ENCODE results near the gene TMTC3.
A peak's percentile ranks its signal among the peaks of the same experiment; 100 is the strongest.

TMTC3 gene

DNA sequence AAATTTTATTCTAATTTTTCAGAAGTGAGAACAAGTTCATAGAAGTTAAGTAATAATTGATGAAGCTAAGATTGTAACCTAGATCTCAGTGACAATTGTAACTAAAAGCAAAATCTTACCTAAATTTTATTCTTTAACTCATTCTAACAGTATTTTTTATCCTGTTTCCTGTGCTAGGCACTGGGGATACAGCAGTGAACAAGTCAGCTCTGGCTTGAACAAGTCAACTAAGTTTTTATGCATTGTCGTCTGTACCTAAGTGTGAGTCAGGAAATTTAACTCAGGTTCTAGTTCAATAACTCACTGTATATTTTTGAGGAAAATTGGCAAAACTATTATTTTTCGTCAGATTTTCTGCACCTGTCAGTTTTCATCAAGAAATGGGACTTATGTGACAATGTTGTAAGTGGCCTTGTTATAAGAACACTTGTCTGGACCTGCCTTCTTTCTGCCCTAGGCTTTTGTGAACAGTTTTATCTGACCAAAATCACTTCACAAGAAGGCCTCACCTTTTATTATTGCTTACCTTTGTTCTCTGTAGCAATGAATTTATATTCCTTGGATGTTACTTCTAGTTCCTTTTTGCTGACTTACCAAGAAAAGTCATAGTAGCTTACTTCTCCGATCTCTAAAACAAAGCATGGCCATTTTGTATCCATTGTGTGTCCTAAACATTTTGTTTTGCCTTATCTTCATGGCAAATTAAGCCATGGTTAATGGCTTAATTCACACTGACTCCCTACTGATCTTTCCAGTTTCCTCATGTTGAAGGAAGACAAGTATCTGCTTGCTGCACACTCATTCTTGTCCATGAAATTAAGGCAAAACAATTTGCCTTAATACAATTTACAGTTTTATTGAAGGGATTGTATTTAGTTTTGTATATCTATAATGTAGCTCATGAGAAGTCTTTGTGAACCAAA is 2.7 kb downstream of the TMTC3 start:
- no peak overlapping the region for H3K27ac ChIP-seq
- TF ChIP-seq ZFX (IDR thresholded peaks at IDR 0.05) = no peak
- TF ChIP-seq, protein P1, sequence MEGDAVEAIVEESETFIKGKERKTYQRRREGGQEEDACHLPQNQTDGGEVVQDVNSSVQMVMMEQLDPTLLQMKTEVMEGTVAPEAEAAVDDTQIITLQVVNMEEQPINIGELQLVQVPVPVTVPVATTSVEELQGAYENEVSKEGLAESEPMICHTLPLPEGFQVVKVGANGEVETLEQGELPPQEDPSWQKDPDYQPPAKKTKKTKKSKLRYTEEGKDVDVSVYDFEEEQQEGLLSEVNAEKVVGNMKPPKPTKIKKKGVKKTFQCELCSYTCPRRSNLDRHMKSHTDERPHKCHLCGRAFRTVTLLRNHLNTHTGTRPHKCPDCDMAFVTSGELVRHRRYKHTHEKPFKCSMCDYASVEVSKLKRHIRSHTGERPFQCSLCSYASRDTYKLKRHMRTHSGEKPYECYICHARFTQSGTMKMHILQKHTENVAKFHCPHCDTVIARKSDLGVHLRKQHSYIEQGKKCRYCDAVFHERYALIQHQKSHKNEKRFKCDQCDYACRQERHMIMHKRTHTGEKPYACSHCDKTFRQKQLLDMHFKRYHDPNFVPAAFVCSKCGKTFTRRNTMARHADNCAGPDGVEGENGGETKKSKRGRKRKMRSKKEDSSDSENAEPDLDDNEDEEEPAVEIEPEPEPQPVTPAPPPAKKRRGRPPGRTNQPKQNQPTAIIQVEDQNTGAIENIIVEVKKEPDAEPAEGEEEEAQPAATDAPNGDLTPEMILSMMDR (conservative IDR thresholded peaks at IDR 0.05) = no peak

DNA sequence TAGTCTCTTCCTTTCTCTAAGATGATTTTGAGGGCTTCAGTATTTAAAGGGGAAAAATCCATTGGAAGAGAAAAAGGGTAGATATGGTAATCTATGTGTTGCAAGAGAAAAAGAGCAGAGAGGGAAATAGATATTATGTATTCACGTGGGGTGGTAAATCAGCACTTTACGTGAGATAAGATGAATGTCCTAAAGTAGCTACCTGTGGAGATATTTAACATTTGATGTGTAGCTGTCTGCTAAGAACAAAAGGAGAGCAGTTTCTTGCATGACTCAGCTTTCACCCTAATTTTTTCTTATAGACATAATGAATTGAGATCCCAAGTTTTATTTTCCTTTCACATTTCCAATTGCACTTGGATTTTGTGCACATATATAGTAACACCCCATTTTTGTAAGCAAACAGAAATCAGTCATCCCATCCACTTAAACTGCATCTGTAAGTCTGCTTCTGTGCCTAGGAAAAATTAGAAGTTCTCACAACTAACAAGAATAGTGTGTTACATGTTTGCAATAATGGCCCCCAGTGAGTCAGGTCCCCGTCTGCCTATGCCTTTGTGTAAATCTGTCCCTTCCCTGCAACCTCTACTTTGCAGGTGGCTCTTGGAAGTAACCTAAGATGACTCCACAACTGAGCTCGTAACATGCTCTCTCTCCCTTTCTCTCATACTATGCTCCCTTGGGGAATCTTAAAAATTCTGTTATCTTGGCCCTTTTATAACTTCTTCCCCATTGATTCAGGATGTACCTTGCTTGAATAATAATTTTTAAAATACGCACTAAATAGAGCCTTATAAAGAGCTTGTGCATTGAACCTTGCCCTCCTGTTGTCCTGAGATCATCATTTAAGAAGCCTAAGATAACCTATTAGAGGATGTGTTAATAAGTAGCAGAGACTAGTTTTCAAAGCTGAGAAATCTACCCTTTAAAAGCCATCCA is 3.7 kb downstream of the TMTC3 start:
- TF ChIP-seq, protein P1 (conservative IDR thresholded peaks at IDR 0.05) = no peak
- no peak for TF ChIP-seq ZFX (IDR thresholded peaks at IDR 0.05)

DNA sequence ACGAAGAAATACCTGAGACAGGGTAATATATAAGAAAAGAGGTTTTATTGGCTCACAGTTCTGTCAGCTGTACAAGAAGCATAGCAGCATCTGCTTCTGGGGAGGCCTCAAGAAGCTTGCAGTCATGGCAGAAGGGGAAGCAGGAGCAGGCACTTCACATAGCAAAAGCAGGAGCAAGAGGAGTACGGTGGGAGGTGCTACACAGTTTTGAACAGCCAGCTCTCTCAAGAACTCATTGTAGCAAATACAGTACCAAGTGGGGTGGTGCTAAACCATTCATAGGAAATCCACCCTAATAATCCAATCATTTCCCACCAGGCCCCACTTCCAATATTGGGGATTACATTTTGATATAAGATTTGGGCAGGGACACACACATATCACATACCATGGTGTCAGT is 8.0 kb downstream of the TMTC3 start:
- no peak overlapping the region for H3K27ac ChIP-seq
- TF ChIP-seq, protein P1 (conservative IDR thresholded peaks at IDR 0.05) = no peak
- TF ChIP-seq ZFX (IDR thresholded peaks at IDR 0.05) = no peak

More for the DNA sequence above, 3.7 kb downstream of the TMTC3 start:
- H3K27ac ChIP-seq = no peak overlapping the region

DNA sequence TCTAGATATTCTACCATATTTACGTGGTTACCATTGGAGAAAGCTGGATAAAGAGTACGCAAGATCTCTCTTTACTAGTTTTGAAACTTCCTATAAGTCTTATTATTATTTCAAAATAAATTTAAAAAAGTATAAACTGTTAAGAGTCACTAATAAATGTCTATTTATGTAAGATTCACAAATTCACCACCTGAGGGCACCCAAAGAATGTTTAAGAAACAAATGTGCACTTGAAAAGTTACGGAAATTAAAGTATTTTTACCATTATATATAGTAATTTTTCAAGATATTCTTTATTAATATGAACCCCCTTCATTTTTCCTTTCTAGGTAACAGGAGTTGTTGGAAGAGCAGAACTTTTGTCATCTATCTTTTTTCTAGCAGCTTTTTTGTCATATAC is 11.9 kb downstream of the TMTC3 start:
- no peak for TF ChIP-seq ZFX (IDR thresholded peaks at IDR 0.05)
- TF ChIP-seq, protein P1 (conservative IDR thresholded peaks at IDR 0.05) = peak; percentile 58
- H3K27ac ChIP-seq = no peak overlapping the region

DNA sequence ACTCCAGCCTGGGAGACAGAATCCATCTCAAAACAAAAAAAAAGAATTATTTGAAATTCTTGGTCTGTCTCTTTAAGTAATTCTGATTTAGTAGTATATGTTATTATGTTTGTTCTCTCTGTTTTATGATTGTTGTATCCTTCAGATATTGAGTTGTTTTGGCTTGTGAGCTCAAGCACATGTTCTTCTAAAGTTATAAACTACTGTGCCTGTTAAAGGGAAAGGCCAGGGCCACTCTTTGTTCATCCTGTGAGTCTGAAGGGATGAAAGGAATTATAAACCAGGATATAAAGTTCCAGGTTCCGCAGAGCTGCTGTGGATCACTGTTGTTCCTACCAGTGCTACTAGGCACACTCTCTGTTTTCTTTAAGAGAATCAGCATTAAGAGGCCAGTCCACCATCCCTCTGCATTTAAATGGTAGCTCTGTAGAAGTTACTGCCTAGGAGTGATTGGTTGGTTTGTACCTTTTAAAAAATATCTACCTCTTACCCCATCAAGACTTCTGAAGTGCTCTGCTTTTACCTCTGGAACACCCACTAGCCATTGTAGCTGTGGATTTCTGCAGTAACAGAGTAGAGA is 14.1 kb downstream of the TMTC3 start:
- TF ChIP-seq, protein P1 (conservative IDR thresholded peaks at IDR 0.05) = no peak
- TF ChIP-seq ZFX (IDR thresholded peaks at IDR 0.05) = no peak
- no peak overlapping the region for H3K27ac ChIP-seq

DNA sequence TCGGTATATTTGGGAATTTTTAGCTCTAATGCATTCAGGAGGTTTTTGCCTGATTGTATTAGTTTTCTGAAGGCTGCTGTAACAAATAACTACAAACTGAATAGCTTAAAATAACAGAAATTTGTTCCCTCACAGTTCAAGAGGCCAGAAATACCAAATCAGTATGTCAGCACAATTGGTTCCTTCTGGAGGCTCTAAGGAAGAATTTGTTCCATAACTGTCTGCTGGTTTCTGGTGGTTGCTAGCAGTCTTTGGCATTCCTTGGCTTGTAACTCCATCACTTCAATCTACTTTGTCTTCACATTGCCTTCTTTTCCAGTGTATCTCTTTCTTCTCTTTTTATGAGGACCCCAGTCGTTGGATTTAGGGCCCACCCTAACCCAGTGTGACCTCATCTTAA is 21.3 kb downstream of the TMTC3 start:
- no peak overlapping the region for H3K27ac ChIP-seq
- TF ChIP-seq, protein P1 (conservative IDR thresholded peaks at IDR 0.05) = no peak

Measured in C4-2B (cell line).